Astrocyte of the cerebellum (primary cell): ENCODE data around the gene CEMIP2.

Experiments used
- DNase-seq: peaks from one replicate; pipeline ENCODE4 v3.0.0-alpha.2; 2011; ENCODE audit warnings: low read depth
- H3K4me3 ChIP-seq: 2 replicates; pipeline ENCODE4 v1.5.1; 2011; ENCODE audit warnings: mild to moderate bottlenecking, low read depth, low read length, moderate library complexity
- CTCF ChIP-seq: IDR thresholded peaks from 2 replicates; pipeline ENCODE4 v1.5.1; 2012; ENCODE audit warnings: low read length, low read depth, moderate library complexity, mild to moderate bottlenecking; ENCODE audit errors: missing control alignments
- in situ Hi-C: cut with HindIII; loops from 2 replicates; pipeline ENCODE4 v1.10.0; 2017; ENCODE audit warnings: low sequenced_read_pairs

Gene CEMIP2

GRCh38 chr9:71676460-71676859 lies 91.9 kb downstream of the CEMIP2 start:
- no peak overlapping the region for H3K4me3 ChIP-seq
- in situ Hi-C loops, result no loop called here
- TF ChIP-seq CTCF, result no peak
- no peak for DNase-seq

- in situ Hi-C loops, result no loop called here
- no peak for DNase-seq
- H3K4me3 ChIP-seq, result no peak overlapping the region
- TF ChIP-seq CTCF, result no peak
Measured at GRCh38 chr9:71675857-71676165, 92.5 kb downstream of the CEMIP2 start.

GRCh38 chr9:71675105-71675856 lies 93.0 kb downstream of the CEMIP2 start:
- DNase-seq, result no peak
- TF ChIP-seq CTCF, result no peak
- no peak overlapping the region for H3K4me3 ChIP-seq
- in situ Hi-C loops, result no loop called here

- H3K4me3 ChIP-seq, result no peak overlapping the region
- in situ Hi-C loops, result loop anchor here (5.0 kb wide), 1 partner anchor 40 kb away; no protein-coding TSS in a partner anchor
- no peak for TF ChIP-seq CTCF
Measured at GRCh38 chr9:71672573-71672972, 95.7 kb downstream of the CEMIP2 start.

GRCh38 chr9:71671289-71671688 lies 97.0 kb downstream of the CEMIP2 start:
- no peak for DNase-seq
- no peak for TF ChIP-seq CTCF
- in situ Hi-C loops, result loop anchor here (5.0 kb wide), 1 partner anchor 39 kb away; no protein-coding TSS in a partner anchor
- H3K4me3 ChIP-seq, result no peak overlapping the region

More at GRCh38 chr9:71672573-71672972, 95.7 kb downstream of the CEMIP2 start:
- no peak for DNase-seq

- no peak for TF ChIP-seq CTCF
- DNase-seq, result no peak
- in situ Hi-C loops, result loop anchor here (5.0 kb wide), 1 partner anchor 38 kb away; no protein-coding TSS in a partner anchor
- H3K4me3 ChIP-seq, result no peak overlapping the region
Measured at GRCh38 chr9:71670121-71670520, 98.2 kb downstream of the CEMIP2 start.
